HG03521 (cell line): ENCODE data around the gene BLVRA.
"Not testable (repeated sequence)": the region's sequence is repeated elsewhere in the genome, so short reads cannot be mapped to it uniquely, and the experiment has no call there.

Experiments
- ATAC-seq: cut with Tn5 transposase; IDR thresholded peaks from one replicate; pipeline ENCODE4 v1.9.1; 2021; ENCODE audit warnings: mild to moderate bottlenecking, moderate library complexity; ENCODE audit not compliant: unreplicated experiment

The BLVRA gene

DNA sequence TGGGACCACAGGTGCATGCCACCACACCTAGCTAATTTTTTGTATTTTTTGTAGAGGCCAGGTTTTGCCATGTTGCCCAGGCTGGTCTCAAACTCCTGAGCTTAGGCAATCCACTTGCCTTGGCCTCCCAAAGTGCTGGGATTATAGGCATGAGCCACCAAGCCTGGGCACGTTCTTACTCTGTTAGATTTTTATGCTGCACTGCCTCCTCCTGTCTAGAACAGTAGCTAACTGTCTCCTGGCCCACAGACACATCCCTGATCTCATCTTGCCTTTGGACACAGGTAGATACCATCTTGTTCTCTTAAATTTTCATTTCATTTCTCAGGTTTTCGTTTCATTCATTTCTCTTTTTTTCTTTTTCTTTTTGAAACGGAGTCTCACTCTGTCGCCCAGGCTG is 41.1 kb downstream of the BLVRA start:
- ATAC-seq: no peak

DNA sequence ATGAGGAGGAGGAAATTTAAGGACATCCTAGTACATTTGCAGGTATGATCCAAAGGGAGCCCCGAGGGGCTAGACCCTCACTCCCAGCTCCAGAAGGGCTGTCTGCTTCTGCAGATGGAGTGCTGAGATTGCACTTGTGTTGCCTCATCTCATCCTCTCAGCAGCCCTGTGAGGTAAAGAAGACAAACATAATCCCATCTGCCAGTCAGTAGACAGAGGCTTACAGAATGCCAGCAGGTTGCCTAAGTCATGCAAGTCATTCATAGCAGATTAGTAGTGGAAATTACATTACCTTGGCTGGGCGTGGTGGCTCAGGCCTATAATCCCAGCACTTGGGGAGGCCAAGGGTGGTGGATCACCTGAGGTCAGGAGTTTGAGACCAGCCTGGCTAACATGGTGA is 45.4 kb downstream of the BLVRA start:
- ATAC-seq: no peak

DNA sequence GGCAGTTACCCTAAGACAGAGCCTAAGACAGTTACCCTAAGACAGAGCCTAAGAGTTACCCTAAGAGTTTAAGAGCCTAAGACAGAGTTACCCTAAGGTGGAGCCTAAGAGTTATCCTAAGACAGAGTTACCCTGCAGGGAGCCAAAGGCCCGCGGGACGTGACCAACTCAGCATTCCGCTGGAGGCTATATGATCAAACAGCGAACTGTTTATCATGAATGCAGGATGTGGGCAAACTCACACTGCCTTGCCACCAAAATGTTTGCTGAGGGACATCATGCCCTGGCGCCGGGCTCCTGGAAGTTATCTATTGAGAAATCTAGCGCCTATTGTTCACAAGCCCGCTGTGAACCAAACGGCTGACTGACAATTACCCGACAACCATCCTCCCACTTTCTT is 49.9 kb downstream of the BLVRA start:
- no peak for ATAC-seq

DNA sequence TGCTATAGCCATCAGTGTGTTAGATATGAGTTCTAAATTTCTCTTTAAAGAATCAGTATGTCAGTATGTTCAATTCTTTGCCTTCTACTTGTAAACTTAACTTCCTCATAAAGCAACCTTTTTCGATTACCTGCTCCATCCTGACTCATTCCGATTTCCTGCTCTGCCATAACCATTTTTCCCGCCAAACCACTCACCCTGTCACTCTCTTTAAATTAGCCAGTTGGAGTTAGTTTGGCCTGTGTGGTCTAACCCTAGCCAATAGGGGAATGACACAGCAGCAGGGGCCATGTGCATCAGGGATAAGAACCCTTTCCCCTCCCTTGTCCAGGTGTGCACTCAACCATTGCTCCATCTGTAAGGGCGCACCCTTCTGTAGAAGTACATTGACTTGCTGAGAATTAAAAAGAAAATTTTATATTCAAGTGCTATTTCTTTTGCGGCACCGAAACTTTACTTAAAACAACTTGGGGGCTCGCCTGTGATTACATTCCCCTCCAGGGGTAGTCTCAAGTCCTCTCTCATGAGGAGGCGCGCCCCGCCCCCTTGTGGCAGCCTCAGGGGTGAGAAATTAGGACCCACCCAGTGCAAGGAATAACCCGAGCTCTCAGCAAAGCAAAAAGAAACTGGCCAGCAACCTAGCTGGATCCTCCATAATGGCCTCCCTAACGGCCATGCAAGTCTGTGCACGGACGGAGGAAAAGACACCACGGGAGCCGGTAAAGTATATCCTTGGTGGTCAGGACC is 51.9 kb downstream of the BLVRA start:
- not testable (repeated sequence) for ATAC-seq

DNA sequence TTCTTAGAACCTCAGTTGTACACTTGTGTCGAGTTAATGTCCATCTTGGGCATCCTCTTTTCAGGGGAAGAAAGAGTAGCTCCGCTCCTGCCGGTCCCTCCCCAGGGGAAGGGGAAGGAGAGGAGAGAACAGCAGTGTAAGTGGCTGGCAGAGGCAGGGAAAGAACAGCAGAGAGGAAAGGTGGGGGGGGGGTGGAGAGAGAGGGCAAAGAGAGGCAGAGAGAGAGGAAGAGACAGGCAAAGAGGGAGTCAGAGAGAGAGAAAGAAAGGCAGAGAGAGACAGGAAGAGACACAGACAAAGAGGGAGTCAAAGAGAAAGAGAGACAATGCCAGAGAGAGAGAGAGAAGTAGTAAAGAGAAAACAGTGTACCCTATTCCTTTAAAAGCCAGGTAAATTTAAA is 56.9 kb downstream of the BLVRA start:
- ATAC-seq: no peak

DNA sequence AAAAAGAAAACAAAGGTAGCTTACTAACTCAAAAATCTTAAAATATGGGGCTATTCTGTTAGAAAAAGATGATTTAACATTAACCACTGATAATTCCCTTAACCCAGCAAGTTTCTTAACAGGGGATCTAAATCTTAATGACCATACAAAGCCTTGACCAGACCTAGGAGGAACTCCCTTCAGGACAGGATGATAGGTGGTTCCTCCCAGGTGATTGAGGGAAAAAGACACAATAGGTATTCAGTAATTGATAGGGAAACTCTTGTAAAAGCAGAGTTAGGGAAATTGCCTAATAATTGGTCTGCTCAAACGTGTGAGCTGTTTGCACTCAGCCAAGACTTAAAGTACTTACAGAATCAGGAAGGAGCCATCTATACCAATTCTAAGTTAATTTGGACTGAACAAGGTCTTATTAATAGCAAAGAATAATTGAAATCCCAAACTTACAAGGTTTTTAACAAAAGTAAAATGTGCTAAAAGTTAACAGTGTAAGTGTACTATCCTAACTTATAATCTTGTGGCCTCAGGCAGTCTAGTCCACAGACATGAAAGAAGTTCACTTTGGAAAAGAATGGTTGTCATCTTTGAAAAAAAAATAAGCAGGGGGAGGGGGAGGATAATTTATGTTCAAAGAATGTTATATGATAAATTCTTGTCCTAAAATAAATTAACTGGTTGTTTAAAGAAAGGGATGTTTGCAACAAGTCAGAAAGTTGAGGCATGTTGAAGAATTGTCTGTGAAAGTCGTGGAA is 57.7 kb downstream of the BLVRA start:
- not testable (repeated sequence) for ATAC-seq

DNA sequence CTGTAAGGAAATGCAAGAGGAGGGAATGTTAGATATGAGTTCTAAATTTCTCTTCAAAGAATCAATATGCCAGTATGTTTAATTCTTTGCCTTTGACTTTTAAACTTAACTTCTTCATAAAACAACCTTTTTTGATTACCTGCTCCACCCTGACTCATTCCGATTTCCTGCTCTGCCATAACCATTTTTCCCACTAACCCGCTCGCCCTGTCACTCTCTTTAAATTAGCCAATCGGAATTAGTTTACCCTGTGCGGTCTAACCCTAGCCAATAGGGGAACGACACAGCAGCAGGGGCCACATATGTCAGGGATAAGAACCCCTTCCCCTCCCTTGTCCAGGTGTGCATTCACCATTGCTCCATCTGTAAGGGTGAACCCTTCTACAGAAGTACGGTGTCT is 64.9 kb downstream of the BLVRA start:
- not testable (repeated sequence) for ATAC-seq

DNA sequence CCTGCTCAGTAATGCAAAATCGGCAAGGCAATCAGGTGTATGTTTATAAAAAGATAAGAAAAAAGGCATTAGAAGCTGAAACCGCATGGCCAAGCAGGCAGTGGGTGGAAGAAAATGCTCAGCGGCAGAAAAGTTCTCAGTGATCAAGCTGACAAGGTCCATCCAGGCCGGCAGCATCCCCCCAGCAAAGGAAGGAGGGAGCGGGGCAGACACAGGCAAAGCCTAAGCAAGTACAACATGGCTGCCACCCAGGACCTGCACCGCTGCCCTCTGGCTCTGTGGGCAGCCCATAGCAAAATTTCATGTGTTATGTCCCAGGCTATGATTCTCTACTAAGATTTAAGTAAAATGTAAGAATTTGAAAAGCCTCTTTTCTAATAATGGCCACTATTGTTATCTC is 65.5 kb downstream of the BLVRA start:
- ATAC-seq: no peak

DNA sequence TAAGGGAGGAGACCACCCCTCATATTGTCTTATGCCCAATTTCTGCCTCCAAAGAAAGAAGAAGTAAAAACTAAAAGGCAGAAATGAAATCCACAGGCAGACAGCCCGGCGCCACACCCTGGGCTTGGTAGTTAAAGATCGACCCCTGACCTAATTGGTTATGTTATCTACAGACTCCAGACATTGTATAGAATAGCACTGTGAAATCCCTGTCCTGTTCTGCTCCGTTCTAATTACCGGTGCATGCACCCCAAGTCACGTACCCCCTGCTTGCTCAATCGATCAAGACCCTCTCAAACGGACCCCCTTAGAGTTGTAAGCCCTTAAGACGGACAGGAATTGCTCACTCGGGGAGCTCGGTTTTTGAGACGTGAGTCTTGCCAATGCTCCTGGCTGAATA is 66.0 kb downstream of the BLVRA start:
- ATAC-seq: not testable (repeated sequence)

DNA sequence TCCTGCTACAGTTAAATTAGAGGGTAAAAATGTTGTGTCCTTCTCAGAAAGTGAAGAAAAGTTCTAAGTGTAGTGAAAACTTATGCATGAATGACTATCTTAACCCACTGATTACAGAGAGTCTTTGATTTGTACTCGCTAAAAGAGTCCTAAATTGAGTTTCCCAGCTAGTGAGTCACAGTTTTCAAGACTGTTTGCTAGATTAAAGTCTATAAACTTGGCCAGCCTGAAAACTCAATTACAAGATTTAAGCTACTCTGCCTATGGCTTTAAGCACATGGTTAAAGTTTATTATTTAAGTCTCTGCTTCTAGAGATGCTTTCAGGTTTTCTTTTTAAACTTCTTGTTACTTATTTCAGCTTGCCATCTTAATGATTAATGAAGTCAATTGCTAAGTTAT is 66.5 kb downstream of the BLVRA start:
- ATAC-seq: no peak

DNA sequence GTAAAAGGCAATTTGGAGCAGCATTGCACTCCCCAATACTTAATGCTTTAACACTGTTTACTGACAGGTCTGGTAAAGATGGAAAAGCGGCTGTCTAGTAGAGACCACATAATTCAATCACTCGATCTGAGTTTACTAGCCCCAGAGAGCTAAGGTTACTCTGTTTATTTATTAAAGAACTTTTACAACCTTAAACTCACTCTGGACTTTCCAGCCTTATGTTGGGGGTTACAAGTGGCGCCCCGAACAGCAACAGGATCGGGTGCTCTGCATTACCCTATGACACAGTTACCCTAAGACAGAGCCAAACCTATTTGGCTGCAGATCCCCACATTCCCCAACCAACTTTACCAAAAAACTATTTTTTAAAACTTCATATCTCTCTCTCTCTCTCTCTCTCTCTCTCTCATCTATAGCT is 66.9 kb downstream of the BLVRA start:
- ATAC-seq: no peak

DNA sequence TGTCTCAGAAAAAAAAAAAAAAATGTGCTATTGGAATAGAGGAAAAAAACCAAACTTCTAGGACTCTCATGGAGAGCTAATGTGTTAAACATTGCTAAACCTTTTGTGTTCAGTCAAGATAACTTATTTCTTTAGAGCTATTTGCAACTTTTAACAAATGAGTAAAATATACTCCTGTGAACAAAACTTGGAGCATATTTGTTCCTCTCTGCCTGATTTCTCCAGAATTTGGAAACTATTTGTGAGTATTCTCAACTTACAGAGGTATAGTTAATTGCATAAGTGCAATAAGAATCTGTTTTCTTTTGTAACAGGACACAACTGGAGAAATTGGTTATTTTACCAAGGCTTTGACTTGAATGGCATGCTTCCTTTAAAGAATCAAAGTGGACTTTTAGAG is 72.4 kb downstream of the BLVRA start:
- ATAC-seq: not testable (repeated sequence)

DNA sequence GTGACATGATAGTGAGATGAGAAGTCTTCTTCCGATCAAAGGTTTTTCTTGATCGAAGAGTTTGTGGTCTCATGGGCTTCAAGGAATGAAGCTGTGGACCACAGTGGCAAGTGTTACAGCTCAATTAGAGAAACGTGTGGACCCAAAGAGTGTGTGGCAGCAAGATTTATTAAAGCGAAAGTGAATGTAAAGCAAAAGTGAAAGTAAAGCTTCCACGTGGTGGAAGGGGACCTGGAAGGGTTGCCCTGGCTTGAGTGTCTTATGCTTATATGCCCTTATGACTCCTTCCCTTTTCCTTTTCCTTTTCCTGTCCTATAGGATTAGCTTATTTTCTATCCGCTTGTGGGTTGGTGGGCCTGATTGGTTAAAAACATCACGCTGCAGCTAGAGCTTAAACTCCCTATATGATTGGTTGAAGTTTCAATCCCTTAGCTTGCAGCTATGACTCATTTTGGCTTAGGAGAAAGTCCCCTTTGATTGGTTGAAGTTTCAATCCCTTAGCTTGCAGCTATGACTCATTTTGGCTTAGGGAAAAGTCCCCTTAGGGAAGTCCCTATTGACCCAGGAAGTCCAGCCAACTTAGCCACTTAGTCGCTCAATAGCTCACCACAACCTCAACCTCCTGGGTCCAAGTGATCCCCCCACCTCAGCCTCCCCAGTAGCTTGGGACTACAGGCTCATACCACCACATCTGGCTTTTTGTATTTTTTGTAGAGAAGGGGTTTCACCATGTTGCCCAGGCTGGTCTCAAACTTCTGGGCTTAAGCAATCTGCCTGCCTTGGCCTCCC is 76.2 kb downstream of the BLVRA start:
- peak; percentile 58 for ATAC-seq

DNA sequence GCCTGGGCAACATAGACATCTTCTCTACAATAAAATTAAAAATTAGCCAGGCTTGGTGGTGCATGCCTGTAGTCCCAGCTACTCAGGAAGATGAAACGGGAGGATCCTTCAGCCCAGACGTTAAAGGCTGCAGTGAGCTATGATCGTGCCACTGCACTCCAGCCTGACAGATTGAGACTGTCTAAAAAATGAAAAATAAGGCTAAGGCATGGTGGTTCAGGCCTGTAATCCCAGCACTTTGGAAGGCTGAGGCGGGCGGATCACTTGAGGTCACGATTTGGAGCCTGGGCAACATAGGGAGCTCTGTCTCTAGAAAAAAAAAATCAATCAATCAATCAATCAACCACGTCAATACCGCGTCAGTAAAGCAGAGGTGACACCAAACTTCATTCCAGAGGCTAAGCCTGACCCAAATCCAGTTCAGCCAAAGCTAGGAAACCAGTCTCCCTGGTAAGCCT is 79.8 kb downstream of the BLVRA start:
- no peak for ATAC-seq

DNA sequence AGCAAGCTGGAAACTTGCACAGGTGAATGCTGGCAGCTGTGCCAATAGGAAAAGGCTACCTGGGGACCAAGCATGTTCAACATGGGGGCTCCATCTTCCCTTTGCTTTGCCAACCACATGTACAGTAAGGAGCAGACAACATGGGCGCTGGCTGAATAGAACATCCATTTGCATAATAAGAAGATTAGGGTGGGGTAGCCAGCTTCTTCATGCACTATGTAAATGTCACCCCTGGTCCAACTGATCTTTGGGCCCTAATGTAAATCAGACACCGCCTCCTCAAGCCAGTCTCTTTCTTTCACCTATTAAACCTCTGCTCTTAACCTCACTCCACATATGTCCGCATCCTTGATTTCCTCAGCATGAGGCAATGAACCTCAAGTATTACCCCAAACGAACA is 84.8 kb downstream of the BLVRA start:
- ATAC-seq: no peak

DNA sequence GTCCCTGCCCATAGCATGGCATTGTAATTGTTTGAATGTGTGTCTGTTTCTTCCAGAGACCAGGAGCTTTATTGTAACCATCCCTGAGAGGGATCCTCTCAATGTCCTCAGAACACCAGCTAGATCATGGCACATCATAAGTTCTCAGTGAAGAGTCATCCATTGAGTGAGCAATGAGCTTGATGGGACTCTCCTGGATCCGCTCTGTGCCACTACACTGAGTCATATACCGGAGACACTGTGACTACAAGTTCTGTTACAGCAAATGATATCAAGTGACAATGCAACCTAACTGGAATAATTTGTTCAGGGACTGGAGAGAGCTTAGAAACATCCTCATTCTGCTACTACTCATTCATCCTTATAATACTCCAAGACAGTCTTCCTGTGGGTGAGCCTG is 85.8 kb downstream of the BLVRA start:
- no peak for ATAC-seq

DNA sequence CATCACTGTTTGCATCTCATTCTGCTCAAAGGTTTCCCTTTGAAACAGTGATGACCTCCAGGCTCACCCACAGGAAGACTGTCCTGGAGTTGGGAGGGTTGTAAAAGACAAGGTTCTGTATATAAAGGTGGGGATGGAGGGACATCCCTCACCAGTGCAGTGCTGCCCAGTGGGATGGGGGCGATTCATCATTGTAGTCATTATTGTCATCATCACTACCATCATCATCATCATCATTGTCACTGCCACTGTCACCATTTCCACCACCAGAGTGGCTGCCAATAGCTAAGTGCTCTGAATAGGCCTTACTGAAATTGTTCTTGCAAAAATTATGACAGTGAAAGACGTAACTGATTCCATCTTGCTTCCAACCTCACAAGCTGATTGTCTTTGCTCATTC is 86.2 kb downstream of the BLVRA start:
- ATAC-seq: no peak

DNA sequence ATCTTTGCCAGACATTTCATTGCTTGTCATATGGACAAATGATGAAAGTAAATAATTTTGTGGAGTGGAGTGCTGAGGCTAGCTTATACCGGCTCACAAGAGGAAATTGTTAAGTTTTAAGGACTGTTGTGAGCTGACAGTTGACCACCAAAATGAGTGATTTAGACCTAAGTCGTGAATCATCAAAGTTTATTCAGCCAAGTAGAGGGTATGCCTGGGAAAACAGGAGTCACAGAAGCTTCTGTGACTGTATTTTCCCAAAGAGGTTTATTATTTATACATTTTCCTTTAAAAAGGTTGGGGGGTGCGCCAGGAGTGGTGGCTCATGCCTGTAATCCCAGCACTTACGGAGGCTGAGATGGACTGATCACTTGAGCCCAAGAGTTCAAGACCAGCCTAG is 89.0 kb downstream of the BLVRA start:
- no peak for ATAC-seq

DNA sequence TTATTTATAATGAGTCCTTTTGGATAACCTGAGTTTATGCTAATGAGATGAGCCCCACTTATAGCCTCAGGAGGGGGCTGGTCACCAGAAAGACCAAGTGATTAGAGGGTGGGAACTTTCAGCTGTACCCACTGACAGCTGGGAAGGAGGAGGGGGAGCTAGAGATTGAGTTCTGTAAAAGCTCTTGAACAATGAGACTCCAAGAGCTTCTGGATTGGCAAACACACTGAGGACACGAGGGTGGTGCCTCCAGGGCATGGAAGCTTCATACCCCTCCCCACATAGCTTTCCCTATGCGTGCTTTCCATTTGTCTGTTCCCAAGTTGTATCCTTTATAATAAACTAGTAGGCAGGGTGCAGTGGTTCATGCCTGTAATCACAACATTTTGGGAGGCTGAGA is 90.6 kb downstream of the BLVRA start:
- no peak for ATAC-seq

DNA sequence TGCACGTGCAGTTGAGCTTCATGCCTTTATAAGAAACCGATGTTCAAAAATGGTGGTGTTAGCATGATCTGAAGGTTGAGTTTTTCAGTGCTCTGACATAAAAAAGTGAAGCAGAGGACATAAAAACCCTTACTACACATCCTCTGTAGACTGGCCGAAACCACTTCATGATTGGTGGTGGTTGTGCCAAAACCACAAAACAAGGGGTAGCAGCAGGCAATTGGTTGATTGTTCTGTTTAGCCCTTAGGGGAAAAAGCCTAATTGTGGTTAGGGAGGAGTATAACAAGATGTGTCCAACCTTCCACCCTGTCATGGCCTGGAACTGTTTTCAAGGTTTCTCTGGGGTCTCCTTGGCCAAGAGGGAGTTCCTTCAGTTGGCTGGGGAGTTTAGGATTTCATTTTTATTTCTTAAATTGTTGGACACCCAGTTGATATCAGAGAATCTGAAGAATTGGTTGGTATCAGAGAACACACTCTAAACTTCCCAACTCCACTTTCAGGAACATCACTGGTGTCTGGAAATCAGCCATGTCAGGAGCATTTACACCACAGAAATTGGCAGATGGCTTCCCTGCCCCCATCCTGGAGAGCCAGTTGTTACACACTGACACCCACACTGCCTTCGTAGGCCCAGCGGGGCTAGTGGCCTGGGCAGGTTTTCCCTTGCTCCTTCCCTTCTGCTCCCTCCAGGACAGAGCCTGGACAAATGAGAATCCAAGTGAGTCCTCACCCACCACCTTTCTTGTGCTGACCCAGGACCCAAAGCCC is 92.1 kb downstream of the BLVRA start:
- no peak for ATAC-seq

DNA sequence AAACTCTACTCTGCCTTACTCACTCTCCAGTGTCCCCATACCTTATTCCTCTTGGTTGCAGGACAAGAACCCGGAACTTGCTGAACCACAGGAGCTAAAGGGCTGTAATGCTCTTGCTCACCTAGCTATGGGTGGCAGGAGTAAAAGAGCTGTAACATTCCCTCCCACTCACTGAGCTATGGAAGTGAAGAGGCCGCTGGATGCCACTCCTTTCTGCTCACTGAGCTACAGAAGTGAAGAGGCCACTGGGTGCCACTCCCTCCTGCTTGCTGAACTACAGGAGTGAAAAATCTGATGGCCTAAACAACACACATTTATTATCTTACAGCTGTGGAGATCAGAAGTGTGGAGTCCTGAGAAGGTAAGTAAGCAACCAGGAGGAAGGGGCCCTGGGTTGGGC is 93.3 kb downstream of the BLVRA start:
- no peak for ATAC-seq
